ENCODE data around the gene CEP57.
"Not testable (repeated sequence)": the region's sequence is repeated elsewhere in the genome, so short reads cannot be mapped to it uniquely, and the experiment has no call there.

The CEP57 gene

DNA sequence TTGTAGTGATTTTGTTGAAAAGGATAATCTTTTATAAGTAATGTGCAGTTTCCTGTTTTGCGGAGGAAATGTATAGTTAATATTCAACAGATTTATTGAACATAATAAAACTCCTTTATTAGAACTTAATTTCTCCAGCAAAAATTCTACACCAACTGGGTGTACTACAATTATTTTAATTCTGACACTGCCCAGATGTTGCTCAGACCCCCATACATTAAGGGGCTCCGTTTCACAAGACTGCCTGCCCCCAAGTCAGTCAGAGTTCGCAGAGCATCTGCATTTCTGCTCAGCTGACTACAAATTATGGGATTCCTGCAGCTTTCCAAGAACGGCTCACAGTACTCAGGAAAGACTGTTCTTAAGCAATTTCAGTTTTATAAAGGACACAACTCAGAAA lies 6.2 kb downstream of the CEP57 start:
- no peak overlapping the region for H3K27ac ChIP-seq
- TF ChIP-seq ZFX (IDR thresholded peaks at IDR 0.05) = no peak
- TF ChIP-seq CTCF (conservative IDR thresholded peaks at IDR 0.05) = no peak

GRCh38 chr11:95799546-95799945 lies 9.2 kb downstream of the CEP57 start:
- no peak overlapping the region for H3K27ac ChIP-seq

DNA sequence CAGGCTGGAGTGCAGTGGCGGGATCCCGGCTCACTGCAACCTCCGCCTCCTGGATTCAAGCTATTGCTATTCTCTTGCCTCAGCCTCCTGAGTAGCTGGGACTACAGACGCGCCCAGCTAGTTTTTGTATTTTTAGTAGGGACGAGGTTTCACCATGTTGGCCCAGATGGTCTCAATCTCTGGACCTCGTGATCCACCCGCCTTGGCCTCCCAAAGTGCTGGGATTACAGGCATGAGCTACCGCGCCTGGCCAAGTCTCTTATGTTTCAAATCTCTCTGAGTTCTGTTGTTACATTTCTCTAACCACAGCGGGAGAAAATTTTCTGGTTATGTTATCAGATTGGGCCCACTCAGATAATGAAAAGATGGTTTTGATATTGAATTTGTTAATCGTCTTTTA lies 10.1 kb downstream of the CEP57 start:
- H3K27ac ChIP-seq = no peak overlapping the region
- TF ChIP-seq ZFX (IDR thresholded peaks at IDR 0.05) (no peak), CTCF (conservative IDR thresholded peaks at IDR 0.05) (no peak)

More at GRCh38 chr11:95799546-95799945, 9.2 kb downstream of the CEP57 start:
- TF ChIP-seq ZFX (IDR thresholded peaks at IDR 0.05) (no peak), CTCF (conservative IDR thresholded peaks at IDR 0.05) (no peak)

DNA sequence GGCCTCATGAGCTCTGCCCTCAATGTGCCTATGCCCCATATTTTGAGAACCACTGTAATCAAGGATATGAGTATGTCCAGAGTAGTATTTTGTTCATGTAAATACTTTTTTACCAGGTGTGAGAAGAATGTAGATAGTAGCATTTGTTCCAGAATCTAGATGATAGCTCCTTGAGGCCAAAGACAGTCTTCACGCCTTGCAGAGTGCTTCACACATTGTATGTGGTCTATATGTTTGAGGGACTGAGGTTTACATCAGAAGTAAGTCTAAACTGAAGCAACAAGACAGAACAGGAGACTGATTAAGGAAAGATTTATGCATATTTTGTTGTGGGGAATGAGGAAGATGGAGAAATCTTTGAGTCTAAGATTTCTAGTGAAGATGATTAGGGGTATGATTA lies 12.5 kb downstream of the CEP57 start:
- H3K27ac ChIP-seq = no peak overlapping the region
- no peak for TF ChIP-seq CTCF (conservative IDR thresholded peaks at IDR 0.05)
- TF ChIP-seq ZFX (IDR thresholded peaks at IDR 0.05) = no peak

DNA sequence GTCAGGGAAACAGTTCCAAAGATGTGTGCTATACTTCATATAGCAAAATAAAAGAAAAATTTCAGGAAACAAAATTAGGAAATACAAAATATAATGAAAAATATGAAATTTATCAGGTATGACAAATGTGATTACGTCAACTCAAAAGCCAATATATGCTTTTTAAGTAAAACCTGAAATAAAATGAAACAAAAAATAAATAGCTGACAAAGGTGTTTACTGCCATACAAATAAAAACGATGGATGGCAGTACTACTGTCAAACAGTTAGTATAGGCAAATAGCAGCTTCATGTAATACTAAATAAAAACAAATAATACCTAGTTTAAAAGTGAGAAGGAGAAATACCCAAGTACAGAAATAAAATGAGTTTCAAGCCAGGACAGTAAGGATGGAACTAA lies 13.7 kb downstream of the CEP57 start:
- H3K27ac ChIP-seq = no peak overlapping the region
- TF ChIP-seq ZFX (IDR thresholded peaks at IDR 0.05) = no peak
- TF ChIP-seq CTCF (conservative IDR thresholded peaks at IDR 0.05) = no peak

DNA sequence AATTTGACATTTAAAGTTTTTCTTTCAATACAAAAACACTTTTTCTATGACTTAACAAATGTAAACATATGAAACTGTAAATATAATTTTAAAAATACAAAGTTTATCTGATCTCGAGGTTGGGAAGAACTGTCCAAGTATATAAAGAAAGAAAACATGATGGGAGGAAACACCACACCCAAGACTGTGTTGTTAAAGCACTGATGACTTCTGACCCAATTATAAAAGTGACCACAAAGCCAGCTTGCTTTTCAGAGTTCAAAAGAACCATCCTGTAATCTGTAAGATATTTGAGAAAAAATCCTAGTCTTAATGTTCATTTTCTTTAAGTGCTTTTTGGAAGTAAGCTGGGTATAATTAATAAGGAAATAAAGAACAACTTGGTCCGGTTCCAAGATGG lies 15.6 kb downstream of the CEP57 start:
- no peak overlapping the region for H3K27ac ChIP-seq
- TF ChIP-seq ZFX (IDR thresholded peaks at IDR 0.05) = no peak
- TF ChIP-seq CTCF (conservative IDR thresholded peaks at IDR 0.05) = no peak

DNA sequence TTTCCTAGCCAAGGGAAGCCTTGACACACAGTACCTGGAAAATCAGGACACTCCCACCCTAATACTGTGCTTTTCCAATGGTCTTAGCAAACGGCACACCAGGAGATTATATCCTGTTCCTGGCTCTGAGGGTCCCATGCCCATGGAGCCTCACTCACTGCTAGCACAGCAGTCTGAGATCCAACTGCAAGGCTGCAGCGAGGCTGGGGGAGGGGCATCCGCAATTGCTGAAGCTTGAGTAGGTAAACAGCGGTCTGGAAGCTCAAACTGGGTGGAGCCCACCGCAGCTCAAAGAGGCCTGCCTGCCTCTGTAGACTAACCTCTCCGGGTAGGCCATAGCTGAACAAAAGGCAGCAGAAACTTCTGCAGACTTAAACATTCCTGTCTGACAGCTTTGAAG lies 16.2 kb downstream of the CEP57 start:
- H3K27ac ChIP-seq = not testable (repeated sequence)

DNA sequence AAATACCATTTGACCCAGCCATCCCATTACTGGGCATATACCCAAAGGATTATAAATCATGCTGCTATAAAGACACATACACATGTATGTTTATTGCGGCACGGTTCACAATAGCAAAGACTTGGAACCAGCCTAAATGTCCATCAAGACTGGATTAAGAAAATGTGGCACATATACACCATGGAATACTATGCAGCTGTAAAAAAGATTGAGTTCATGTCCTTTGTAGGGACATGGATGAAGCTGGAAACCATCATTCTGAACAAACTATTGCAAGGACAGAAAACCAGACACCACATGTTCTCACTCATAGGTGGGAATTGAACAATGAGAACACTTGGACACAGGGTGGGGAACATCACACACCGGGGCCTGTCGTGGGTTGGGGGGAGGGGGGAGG lies 20.8 kb downstream of the CEP57 start:
- H3K27ac ChIP-seq = not testable (repeated sequence)

DNA sequence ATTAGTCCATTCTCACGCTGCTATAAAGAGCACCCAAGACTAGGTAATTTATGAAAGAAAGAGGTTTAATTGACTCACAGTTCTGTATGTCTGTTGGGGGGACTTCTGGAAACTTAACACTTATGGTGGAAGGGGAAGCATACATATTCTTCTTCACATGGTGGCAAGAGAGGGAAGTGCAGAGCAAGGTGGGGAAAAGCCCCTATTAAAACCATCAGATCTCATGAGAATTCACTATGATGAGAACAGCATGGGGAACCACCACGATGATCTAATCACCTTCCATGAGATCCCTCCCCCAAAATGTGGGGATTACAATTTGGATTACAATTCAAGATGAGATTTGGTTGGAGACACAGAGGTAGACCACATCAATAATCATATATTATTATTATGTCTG lies 25.7 kb downstream of the CEP57 start:
- no peak overlapping the region for H3K27ac ChIP-seq

More for the DNA sequence above, 25.7 kb downstream of the CEP57 start:
- TF ChIP-seq CTCF (conservative IDR thresholded peaks at IDR 0.05) (no peak), ZFX (IDR thresholded peaks at IDR 0.05) (no peak)
